ENCODE measurements around the gene RASGRP1. TPM values are rescaled to one million over a fixed set of nuclear protein-coding genes. Genes with fewer than 3 reads are reported as not detected.

RASGRP1 gene
- total RNA-seq, 1 experiment from 2014 or later: 1.6 TPM

- TF ChIP-seq EZH2phosphoT487 (IDR thresholded peaks at IDR 0.05; ENCODE audit: borderline replicate concordance): no peak
- TF ChIP-seq ELF1 (IDR thresholded peaks at IDR 0.05; ENCODE audit: borderline replicate concordance, low read depth): no peak
- no peak for TF ChIP-seq FOSL1 (IDR thresholded peaks at IDR 0.05; ENCODE audit: low read depth)
- TF ChIP-seq, protein P1, sequence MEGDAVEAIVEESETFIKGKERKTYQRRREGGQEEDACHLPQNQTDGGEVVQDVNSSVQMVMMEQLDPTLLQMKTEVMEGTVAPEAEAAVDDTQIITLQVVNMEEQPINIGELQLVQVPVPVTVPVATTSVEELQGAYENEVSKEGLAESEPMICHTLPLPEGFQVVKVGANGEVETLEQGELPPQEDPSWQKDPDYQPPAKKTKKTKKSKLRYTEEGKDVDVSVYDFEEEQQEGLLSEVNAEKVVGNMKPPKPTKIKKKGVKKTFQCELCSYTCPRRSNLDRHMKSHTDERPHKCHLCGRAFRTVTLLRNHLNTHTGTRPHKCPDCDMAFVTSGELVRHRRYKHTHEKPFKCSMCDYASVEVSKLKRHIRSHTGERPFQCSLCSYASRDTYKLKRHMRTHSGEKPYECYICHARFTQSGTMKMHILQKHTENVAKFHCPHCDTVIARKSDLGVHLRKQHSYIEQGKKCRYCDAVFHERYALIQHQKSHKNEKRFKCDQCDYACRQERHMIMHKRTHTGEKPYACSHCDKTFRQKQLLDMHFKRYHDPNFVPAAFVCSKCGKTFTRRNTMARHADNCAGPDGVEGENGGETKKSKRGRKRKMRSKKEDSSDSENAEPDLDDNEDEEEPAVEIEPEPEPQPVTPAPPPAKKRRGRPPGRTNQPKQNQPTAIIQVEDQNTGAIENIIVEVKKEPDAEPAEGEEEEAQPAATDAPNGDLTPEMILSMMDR (IDR thresholded peaks at IDR 0.05 in 2 of 3, conservative IDR thresholded peaks at IDR 0.05 in 1 of 3; ENCODE audit: borderline replicate concordance in 1 of 3, insufficient read depth in 1 of 3, low read depth in 2 of 3, low read length in 2 of 3): no peak
- TF ChIP-seq SIN3A (IDR thresholded peaks at IDR 0.05; ENCODE audit: low read depth): no peak
- no peak for TF ChIP-seq POLR2A (IDR thresholded peaks at IDR 0.05; ENCODE audit: borderline replicate concordance, extremely low read depth, insufficient read depth, insufficient read length)
- no peak for TF ChIP-seq CEBPB (IDR thresholded peaks at IDR 0.05; ENCODE audit: low read depth)
Observed at GRCh38 chr15:38547255-38547997, 17.2 kb downstream of the RASGRP1 start (continued).

GRCh38 chr15:38545179-38545578 lies 19.4 kb downstream of the RASGRP1 start:
- no peaks in the 10 kb centered on the region for H3K36me3 ChIP-seq (ENCODE audit: control insufficient read depth in 1 of 2, insufficient read depth in 2 of 2, low read length in 2 of 2)
- intact Hi-C loops (cut with micrococcal nuclease): no loop called here
- no peak overlapping the region for H3K4me3 ChIP-seq (replicated peaks in 1 of 2; ENCODE audit: low read depth in 1 of 2, low read length in 2 of 2)
- H2AFZ ChIP-seq (ENCODE audit: low read depth, low read length, poor library complexity, severe bottlenecking): no peak overlapping the region
- H3K4me1 ChIP-seq (ENCODE audit: control insufficient read depth in 1 of 2, insufficient read depth in 2 of 2, low read length in 2 of 2): no peaks in the 10 kb centered on the region
- ChIA-PET RAD21 (ENCODE audit: low non-redundant PET in 1 of 2, low total read pairs in 2 of 2, uncharacterized antibody in 2 of 2, unreplicated experiment in 2 of 2) (no interaction called here), CTCF (no interaction called here), POLR2A (no interaction called here)
- TF ChIP-seq POLR2A (IDR thresholded peaks at IDR 0.05; ENCODE audit: borderline replicate concordance, extremely low read depth, insufficient read depth, insufficient read length): no peak
- no peak for TF ChIP-seq SIN3A (IDR thresholded peaks at IDR 0.05; ENCODE audit: low read depth)
- no peak for TF ChIP-seq JUND (IDR thresholded peaks at IDR 0.05)
- no peak for TF ChIP-seq CEBPB (IDR thresholded peaks at IDR 0.05; ENCODE audit: low read depth)
- no peak for TF ChIP-seq EGR1 (IDR thresholded peaks at IDR 0.05; ENCODE audit: low read depth)
- TF ChIP-seq CBX3 (IDR thresholded peaks at IDR 0.05; ENCODE audit: low read depth): no peak
- no peak for TF ChIP-seq SP1 (IDR thresholded peaks at IDR 0.05; ENCODE audit: low read depth)
- TF ChIP-seq, protein P2, sequence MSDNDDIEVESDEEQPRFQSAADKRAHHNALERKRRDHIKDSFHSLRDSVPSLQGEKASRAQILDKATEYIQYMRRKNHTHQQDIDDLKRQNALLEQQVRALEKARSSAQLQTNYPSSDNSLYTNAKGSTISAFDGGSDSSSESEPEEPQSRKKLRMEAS (IDR thresholded peaks at IDR 0.05): no peak
- no peak for TF ChIP-seq YY1 (IDR thresholded peaks at IDR 0.05; ENCODE audit: extremely low read depth, insufficient replicate concordance, low read depth, low read length)
- ATAC-seq (no peak), DNase-seq (ENCODE audit: low read depth, low spot score) (no peak)
- peaks cover 9% of the 10 kb centered on the region; the same call in 1 of the 2 replicates for H3K27me3 ChIP-seq (ENCODE audit: insufficient read depth, low read length)
- BruUV-seq (replicated peaks): no TSS peak
- no peak overlapping the region for H3K9ac ChIP-seq (ENCODE audit: low read length)
- no peaks in the 10 kb centered on the region for H4K20me1 ChIP-seq (ENCODE audit: insufficient read depth)
- no peaks in the 10 kb centered on the region for H3K79me2 ChIP-seq (ENCODE audit: insufficient read depth, low read length)
- H3K9me2 ChIP-seq (ENCODE audit: insufficient read depth): no peaks in the 10 kb centered on the region
- no peaks in the 10 kb centered on the region for H3K9me3 ChIP-seq (ENCODE audit: control insufficient read depth in 1 of 2, insufficient read depth in 1 of 2, low read depth in 1 of 2, low read length in 2 of 2)
- no peak overlapping the region for H3K27ac ChIP-seq (ENCODE audit: low read depth, low read length)
- no peak overlapping the region for H3K4me2 ChIP-seq (ENCODE audit: low read length)

All from HCT116 (cell line).